ENCODE measurements around the gene CAVIN3.
A peak's percentile ranks its signal among the peaks of the same experiment; 100 is the strongest.
"Not testable (repeated sequence)": the region's sequence is repeated elsewhere in the genome, so short reads cannot be mapped to it uniquely, and the experiment has no call there.

The CAVIN3 gene

GRCh38 chr11:6326303-6326702 lies 6.0 kb upstream of the CAVIN3 start:
- DNase-seq: no peak

GRCh38 chr11:6323291-6323905 lies 3.1 kb upstream of the CAVIN3 start:
- no peak for DNase-seq

- DNase-seq: no peak
Observed at GRCh38 chr11:6321961-6322362, 1.7 kb upstream of the CAVIN3 start.

GRCh38 chr11:6321356-6321755 lies 1.1 kb upstream of the CAVIN3 start:
- no peak for DNase-seq

GRCh38 chr11:6319704-6320410 lies 444 bp downstream of the CAVIN3 start:
- DNase-seq: peak in 3 of 56 donors; percentile 3 to 18 (median 18)

GRCh38 chr11:6319001-6319703 lies 1.1 kb downstream of the CAVIN3 start:
- DNase-seq: no peak

GRCh38 chr11:6318204-6318603 lies 2.1 kb downstream of the CAVIN3 start:
- DNase-seq: no peak

GRCh38 chr11:6315811-6316425 lies 4.4 kb downstream of the CAVIN3 start:
- DNase-seq: peak in 17 of 56 donors; percentile 3 to 55 (median 12)

- DNase-seq: no peak
Observed at GRCh38 chr11:6312106-6312505, 8.2 kb downstream of the CAVIN3 start.

GRCh38 chr11:6307876-6308275 lies 12.4 kb downstream of the CAVIN3 start:
- peak in 1 of 56 donors; percentile 4 for DNase-seq

- no peak for DNase-seq
Observed at GRCh38 chr11:6305297-6305696, 15.0 kb downstream of the CAVIN3 start.

- no peak for DNase-seq
Observed at GRCh38 chr11:6303661-6304060, 16.6 kb downstream of the CAVIN3 start.

- no peak for DNase-seq
Observed at GRCh38 chr11:6301096-6301495, 19.2 kb downstream of the CAVIN3 start.

- no peak for DNase-seq
Observed at GRCh38 chr11:6300325-6300724, 20.0 kb downstream of the CAVIN3 start.

GRCh38 chr11:6298605-6299004 lies 21.7 kb downstream of the CAVIN3 start:
- peak in 1 of 56 donors; percentile 3 for DNase-seq

GRCh38 chr11:6297831-6298230 lies 22.5 kb downstream of the CAVIN3 start:
- no peak for DNase-seq

GRCh38 chr11:6285019-6285418 lies 35.3 kb downstream of the CAVIN3 start:
- no peak for DNase-seq

GRCh38 chr11:6284250-6284649 lies 36.1 kb downstream of the CAVIN3 start:
- DNase-seq: no peak

- DNase-seq: no peak
Observed at GRCh38 chr11:6283453-6284023, 36.8 kb downstream of the CAVIN3 start.

GRCh38 chr11:6280809-6281208 lies 39.5 kb downstream of the CAVIN3 start:
- DNase-seq: not testable (repeated sequence)

- DNase-seq: no peak
Observed at GRCh38 chr11:6273188-6273587, 47.1 kb downstream of the CAVIN3 start.

GRCh38 chr11:6271598-6271997 lies 48.7 kb downstream of the CAVIN3 start:
- DNase-seq: no peak

Measured in nucleus accumbens (tissue), 56 donors.